Measurements from ENCODE around the gene CD2AP.
"Not testable (repeated sequence)": the region's sequence is repeated elsewhere in the genome, so short reads cannot be mapped to it uniquely, and the experiment has no call there.

The CD2AP gene

DNA sequence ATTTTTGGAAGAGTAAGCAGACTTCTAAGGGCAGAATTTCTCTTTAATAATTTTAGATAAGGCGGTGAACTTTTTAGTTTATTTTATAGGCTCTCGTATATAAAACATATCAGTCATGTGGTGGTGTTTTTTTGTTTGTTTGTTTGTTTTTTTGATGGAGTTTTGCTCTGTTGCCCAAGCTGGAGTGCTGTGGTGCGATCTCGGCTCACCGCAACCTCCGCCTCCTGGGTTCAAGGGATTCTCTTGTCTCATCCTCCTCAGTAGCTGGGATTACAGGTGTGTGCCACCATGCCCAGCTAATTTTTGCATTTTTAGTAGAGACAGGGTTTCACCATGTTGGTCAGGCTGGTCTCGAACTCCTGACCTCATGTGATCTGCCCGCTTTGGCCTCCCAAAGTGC, 3.6 kb downstream of the CD2AP start:
- Mint-ChIP-seq H3K4me1 (ENCODE audit: low read depth) (peaks cover 68% of the 10 kb centered on the region), H3K4me3 (peak overlapping the region; percentile 43)
- not testable (repeated sequence) for H3K27ac Mint-ChIP-seq; H3K27me3 Mint-ChIP-seq; H3K36me3 Mint-ChIP-seq; H3K9me3 Mint-ChIP-seq (ENCODE audit: low read depth)

- Mint-ChIP-seq H3K4me3 (peak overlapping the region; percentile 25), H3K36me3 (no peaks in the 10 kb centered on the region), H3K9me3 (ENCODE audit: low read depth) (no peaks in the 10 kb centered on the region), H3K27ac (no peak overlapping the region), H3K4me1 (ENCODE audit: low read depth) (peaks cover 71% of the 10 kb centered on the region), H3K27me3 (no peaks in the 10 kb centered on the region)
Observed at GRCh38 chr6:47481806-47482205, 4.2 kb downstream of the CD2AP start.

DNA sequence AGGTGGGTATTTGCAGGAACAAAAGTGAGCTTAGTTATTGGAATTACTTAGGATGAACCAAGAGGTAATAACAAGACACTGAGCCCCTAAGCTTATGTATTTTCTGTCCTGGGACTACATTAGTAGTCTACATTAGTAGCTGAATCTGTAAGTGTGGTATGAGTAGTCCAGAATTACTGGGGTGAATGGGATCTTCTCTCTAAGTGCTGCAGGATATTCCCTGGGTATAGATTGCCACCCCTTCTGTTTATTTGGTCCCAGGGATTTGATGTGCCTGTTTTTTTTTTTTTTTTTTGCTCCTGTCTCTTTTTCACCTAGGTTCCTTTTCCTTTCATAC, 5.9 kb downstream of the CD2AP start:
- H3K27ac Mint-ChIP-seq: peak overlapping the region; percentile 5
- no peaks in the 10 kb centered on the region for H3K36me3 Mint-ChIP-seq
- no peak overlapping the region for H3K4me3 Mint-ChIP-seq
- no peaks in the 10 kb centered on the region for H3K9me3 Mint-ChIP-seq (ENCODE audit: low read depth)
- H3K4me1 Mint-ChIP-seq (ENCODE audit: low read depth): peaks cover 72% of the 10 kb centered on the region
- H3K27me3 Mint-ChIP-seq: no peaks in the 10 kb centered on the region

GRCh38 chr6:47483853-47484546, 6.4 kb downstream of the CD2AP start:
- Mint-ChIP-seq H3K4me1 (ENCODE audit: low read depth) (peaks cover 69% of the 10 kb centered on the region), H3K36me3 (no peaks in the 10 kb centered on the region), H3K27ac (no peak overlapping the region), H3K27me3 (no peaks in the 10 kb centered on the region), H3K4me3 (peak overlapping the region; percentile 3), H3K9me3 (ENCODE audit: low read depth) (no peaks in the 10 kb centered on the region)

- H3K27ac Mint-ChIP-seq: no peak overlapping the region
- H3K9me3 Mint-ChIP-seq (ENCODE audit: low read depth): no peaks in the 10 kb centered on the region
- peaks cover 65% of the 10 kb centered on the region for H3K4me1 Mint-ChIP-seq (ENCODE audit: low read depth)
- H3K36me3 Mint-ChIP-seq: no peaks in the 10 kb centered on the region
- H3K4me3 Mint-ChIP-seq: no peak overlapping the region
- H3K27me3 Mint-ChIP-seq: no peaks in the 10 kb centered on the region
Observed at GRCh38 chr6:47484616-47485015, 7.0 kb downstream of the CD2AP start.

- Mint-ChIP-seq H3K4me1 (ENCODE audit: low read depth) (peaks cover 63% of the 10 kb centered on the region), H3K27ac (no peak overlapping the region), H3K9me3 (ENCODE audit: low read depth) (no peaks in the 10 kb centered on the region), H3K27me3 (no peaks in the 10 kb centered on the region), H3K4me3 (no peak overlapping the region), H3K36me3 (no peaks in the 10 kb centered on the region)
Observed at GRCh38 chr6:47485083-47485482, 7.5 kb downstream of the CD2AP start.

- H3K27ac Mint-ChIP-seq: no peak overlapping the region
- H3K9me3 Mint-ChIP-seq (ENCODE audit: low read depth): no peaks in the 10 kb centered on the region
- H3K27me3 Mint-ChIP-seq: no peaks in the 10 kb centered on the region
- H3K36me3 Mint-ChIP-seq: no peaks in the 10 kb centered on the region
- H3K4me3 Mint-ChIP-seq: no peak overlapping the region
- H3K4me1 Mint-ChIP-seq (ENCODE audit: low read depth): peaks cover 64% of the 10 kb centered on the region
Observed at GRCh38 chr6:47485491-47486135, 8.0 kb downstream of the CD2AP start.

- Mint-ChIP-seq H3K9me3 (ENCODE audit: low read depth) (no peaks in the 10 kb centered on the region), H3K36me3 (peaks cover 2% of the 10 kb centered on the region), H3K27me3 (no peaks in the 10 kb centered on the region), H3K4me3 (no peak overlapping the region), H3K4me1 (ENCODE audit: low read depth) (peaks cover 66% of the 10 kb centered on the region), H3K27ac (no peak overlapping the region)
Observed at GRCh38 chr6:47489995-47490394, 12.4 kb downstream of the CD2AP start.

DNA sequence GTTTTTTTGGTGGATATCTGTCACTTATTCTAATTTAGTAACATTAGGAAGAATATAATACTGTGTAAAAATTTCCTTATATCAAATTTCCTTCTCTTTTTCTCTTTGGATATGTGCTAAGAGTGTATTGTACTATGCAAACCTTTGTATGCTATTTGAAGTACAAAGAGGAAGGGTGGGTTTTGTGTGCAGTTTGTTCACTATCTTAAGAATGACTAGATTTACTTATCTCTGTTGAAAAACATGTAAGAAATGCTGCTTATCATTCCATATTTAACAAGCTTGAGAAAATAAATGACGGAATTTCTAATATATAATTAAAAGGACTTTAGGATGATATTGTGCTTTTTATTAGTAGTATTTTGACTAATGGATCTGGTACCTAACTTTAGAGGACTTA, 13.1 kb downstream of the CD2AP start:
- no peaks in the 10 kb centered on the region for H3K27me3 Mint-ChIP-seq

GRCh38 chr6:47492355-47492754, 14.8 kb downstream of the CD2AP start:
- Mint-ChIP-seq H3K9me3 (ENCODE audit: low read depth) (no peaks in the 10 kb centered on the region), H3K36me3 (peaks cover 2% of the 10 kb centered on the region), H3K4me1 (ENCODE audit: low read depth) (peaks cover 68% of the 10 kb centered on the region), H3K27me3 (no peaks in the 10 kb centered on the region), H3K4me3 (no peak overlapping the region), H3K27ac (no peak overlapping the region)

More for the DNA sequence above, 13.1 kb downstream of the CD2AP start:
- no peak overlapping the region for H3K4me3 Mint-ChIP-seq
- peaks cover 71% of the 10 kb centered on the region for H3K4me1 Mint-ChIP-seq (ENCODE audit: low read depth)
- no peak overlapping the region for H3K27ac Mint-ChIP-seq
- H3K9me3 Mint-ChIP-seq (ENCODE audit: low read depth): no peaks in the 10 kb centered on the region
- H3K36me3 Mint-ChIP-seq: peaks cover 2% of the 10 kb centered on the region

DNA sequence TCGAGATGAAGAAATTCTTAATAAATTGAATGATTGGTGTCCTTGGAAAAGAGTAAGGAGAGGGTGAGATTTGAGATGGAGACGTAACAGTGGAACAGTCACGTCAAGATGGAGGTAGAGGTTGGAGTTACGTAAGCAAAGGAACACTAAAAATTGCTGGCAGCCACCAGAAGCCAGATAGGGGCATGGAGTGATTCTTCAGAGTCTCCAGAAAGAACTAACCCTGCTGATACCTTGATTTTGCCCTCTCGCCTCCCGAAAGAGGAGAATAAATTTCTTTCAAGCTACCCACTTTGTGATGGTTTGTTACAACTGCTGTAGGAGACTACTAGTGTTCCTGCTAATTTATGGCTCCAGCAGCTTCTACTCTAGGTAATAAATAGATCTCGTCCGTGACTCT, 17.6 kb downstream of the CD2AP start:
- no peaks in the 10 kb centered on the region for H3K27me3 Mint-ChIP-seq
- no peak overlapping the region for H3K4me3 Mint-ChIP-seq
- H3K4me1 Mint-ChIP-seq (ENCODE audit: low read depth): peaks cover 82% of the 10 kb centered on the region
- no peaks in the 10 kb centered on the region for H3K9me3 Mint-ChIP-seq (ENCODE audit: low read depth)
- H3K27ac Mint-ChIP-seq: no peak overlapping the region
- peaks cover 9% of the 10 kb centered on the region for H3K36me3 Mint-ChIP-seq

DNA sequence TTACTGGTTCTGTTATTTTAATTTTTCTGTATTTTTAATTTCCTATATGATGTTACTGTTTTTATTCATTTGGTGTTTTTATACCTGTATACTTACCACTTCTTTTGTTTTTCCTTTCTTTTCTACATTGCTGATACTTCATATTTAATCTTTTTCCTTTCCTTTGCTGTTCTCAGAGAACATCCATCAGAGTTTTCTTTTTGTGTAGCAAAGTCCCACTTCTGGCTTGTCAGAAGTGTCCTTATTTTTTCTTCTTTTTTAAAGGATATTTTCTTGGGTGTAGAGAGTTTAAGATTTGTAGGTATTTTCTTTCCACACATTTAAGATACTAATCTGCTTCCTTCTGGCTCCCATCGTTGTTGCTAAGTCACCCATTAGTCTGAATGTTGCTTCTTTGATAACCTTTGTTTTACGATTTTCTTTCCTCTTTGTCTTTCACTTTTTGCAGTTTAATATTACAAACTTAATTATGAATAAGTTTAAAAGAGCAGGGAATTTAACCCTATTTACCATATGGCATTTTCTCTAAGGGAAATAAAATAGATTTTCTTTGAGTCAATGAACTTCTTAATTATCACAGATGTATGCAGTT, 18.5 kb downstream of the CD2AP start:
- no peak overlapping the region for H3K27ac Mint-ChIP-seq
- peaks cover 9% of the 10 kb centered on the region for H3K36me3 Mint-ChIP-seq
- H3K9me3 Mint-ChIP-seq (ENCODE audit: low read depth): no peaks in the 10 kb centered on the region
- no peaks in the 10 kb centered on the region for H3K27me3 Mint-ChIP-seq
- no peak overlapping the region for H3K4me3 Mint-ChIP-seq
- H3K4me1 Mint-ChIP-seq (ENCODE audit: low read depth): peaks cover 78% of the 10 kb centered on the region

DNA sequence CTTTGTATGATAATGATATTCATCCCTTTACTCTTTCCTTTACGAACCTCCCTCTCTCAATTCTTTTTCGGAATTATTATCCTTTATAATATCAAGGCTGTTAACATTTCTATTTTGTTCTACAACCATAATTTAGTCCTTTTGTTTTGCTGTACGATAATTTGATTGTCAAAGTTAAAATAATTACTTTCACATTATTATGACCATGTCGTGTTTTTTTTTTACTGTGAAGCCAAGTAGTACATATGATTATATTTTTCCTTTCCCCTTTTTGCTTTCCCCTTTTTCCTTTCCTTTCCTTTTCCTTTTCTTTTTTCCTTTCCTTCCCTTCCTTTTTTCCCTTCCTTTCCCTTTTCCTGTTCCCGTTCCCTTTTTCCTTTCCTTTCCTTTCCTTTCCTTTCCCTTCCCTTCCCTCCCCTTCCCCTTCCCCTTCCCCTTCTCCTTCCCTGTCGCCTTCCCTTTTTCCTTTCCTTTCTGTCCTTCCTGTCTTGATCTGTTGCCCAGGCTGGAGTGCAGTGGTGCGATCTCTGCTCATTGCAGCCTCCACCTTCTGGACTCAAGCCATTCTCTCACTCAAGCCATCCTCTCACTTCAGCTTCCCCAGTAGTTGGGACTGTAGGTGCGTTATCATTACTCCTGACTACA, 19.5 kb downstream of the CD2AP start:
- no peak overlapping the region for H3K4me3 Mint-ChIP-seq
- no peaks in the 10 kb centered on the region for H3K27me3 Mint-ChIP-seq
- peak overlapping the region; percentile 42 for H3K27ac Mint-ChIP-seq
- no peaks in the 10 kb centered on the region for H3K9me3 Mint-ChIP-seq (ENCODE audit: low read depth)
- peaks cover 80% of the 10 kb centered on the region for H3K4me1 Mint-ChIP-seq (ENCODE audit: low read depth)
- H3K36me3 Mint-ChIP-seq: peaks cover 9% of the 10 kb centered on the region

DNA sequence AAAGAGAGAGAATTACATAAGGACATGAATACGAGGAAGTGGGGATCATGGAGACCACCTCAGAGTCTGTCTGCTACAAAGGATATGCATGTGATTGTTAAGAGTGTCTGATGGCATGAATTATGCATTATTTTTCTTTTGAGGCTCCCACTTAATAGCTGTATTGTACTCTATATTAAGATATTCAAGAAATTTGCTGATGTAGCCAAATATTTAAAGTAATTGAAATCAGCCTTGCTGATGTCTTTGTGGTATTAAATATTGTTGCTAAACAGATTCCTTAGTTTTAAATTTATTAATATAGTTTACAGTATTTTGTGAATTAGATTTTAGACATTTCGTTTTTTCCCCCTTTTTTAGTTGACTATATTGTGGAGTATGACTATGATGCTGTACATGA, 25.3 kb downstream of the CD2AP start:
- Mint-ChIP-seq H3K36me3 (peaks cover 19% of the 10 kb centered on the region), H3K4me1 (ENCODE audit: low read depth) (peaks cover 52% of the 10 kb centered on the region), H3K27ac (no peak overlapping the region), H3K4me3 (no peak overlapping the region), H3K9me3 (ENCODE audit: low read depth) (no peaks in the 10 kb centered on the region), H3K27me3 (no peaks in the 10 kb centered on the region)

DNA sequence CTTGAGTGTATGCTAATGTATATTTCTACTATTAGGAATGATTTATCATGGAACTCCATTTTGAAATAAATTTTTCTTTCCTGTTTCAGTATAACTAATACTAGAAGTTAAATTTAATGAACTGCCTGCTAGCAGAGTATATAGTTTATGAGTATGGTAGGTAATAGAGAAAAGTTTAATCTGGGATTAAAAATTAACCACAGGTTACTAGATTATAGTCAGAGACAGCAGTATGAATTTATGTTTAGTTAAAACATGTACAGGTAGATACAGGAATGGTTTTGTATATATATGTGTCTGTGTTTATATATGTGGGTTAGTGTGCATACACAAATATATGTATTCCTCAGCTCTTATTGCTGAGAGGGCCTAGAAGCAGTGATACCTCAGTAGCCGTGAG, 32.3 kb downstream of the CD2AP start:
- no peak overlapping the region for H3K4me3 Mint-ChIP-seq
- H3K4me1 Mint-ChIP-seq (ENCODE audit: low read depth): peaks cover 31% of the 10 kb centered on the region
- peaks cover 30% of the 10 kb centered on the region for H3K36me3 Mint-ChIP-seq
- no peak overlapping the region for H3K27ac Mint-ChIP-seq
- H3K27me3 Mint-ChIP-seq: no peaks in the 10 kb centered on the region
- H3K9me3 Mint-ChIP-seq (ENCODE audit: low read depth): peaks cover 5% of the 10 kb centered on the region

All from activated naive CD8-positive, alpha-beta T cell (primary cell).